Measurements from ENCODE around the gene IER5.

The IER5 gene

GRCh38 chr1:181126871-181127587 lies 38.5 kb downstream of the IER5 start:
- ATAC-seq: no peak
- TF ChIP-seq ESRRG (CRISPR knock-in tag; IDR thresholded peaks at IDR 0.05): no peak
- no peak for TF ChIP-seq TCF4 (CRISPR knock-in tag; IDR thresholded peaks at IDR 0.05; ENCODE audit: borderline replicate concordance)
- TF ChIP-seq, protein P1, sequence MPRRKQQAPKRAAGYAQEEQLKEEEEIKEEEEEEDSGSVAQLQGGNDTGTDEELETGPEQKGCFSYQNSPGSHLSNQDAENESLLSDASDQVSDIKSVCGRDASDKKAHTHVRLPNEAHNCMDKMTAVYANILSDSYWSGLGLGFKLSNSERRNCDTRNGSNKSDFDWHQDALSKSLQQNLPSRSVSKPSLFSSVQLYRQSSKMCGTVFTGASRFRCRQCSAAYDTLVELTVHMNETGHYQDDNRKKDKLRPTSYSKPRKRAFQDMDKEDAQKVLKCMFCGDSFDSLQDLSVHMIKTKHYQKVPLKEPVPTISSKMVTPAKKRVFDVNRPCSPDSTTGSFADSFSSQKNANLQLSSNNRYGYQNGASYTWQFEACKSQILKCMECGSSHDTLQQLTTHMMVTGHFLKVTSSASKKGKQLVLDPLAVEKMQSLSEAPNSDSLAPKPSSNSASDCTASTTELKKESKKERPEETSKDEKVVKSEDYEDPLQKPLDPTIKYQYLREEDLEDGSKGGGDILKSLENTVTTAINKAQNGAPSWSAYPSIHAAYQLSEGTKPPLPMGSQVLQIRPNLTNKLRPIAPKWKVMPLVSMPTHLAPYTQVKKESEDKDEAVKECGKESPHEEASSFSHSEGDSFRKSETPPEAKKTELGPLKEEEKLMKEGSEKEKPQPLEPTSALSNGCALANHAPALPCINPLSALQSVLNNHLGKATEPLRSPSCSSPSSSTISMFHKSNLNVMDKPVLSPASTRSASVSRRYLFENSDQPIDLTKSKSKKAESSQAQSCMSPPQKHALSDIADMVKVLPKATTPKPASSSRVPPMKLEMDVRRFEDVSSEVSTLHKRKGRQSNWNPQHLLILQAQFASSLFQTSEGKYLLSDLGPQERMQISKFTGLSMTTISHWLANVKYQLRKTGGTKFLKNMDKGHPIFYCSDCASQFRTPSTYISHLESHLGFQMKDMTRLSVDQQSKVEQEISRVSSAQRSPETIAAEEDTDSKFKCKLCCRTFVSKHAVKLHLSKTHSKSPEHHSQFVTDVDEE (CRISPR knock-in tag; IDR thresholded peaks at IDR 0.05): no peak
- TF ChIP-seq CSDC2 (CRISPR knock-in tag; IDR thresholded peaks at IDR 0.05): no peak
- TF ChIP-seq RARB (CRISPR knock-in tag; IDR thresholded peaks at IDR 0.05): no peak
- TF ChIP-seq OSR1 (CRISPR knock-in tag; IDR thresholded peaks at IDR 0.05): no peak
- TF ChIP-seq PPARA (CRISPR knock-in tag; IDR thresholded peaks at IDR 0.05; ENCODE audit: borderline replicate concordance): no peak

- no peak for TF ChIP-seq TCF4 (CRISPR knock-in tag; IDR thresholded peaks at IDR 0.05; ENCODE audit: borderline replicate concordance)
- TF ChIP-seq, protein P2, sequence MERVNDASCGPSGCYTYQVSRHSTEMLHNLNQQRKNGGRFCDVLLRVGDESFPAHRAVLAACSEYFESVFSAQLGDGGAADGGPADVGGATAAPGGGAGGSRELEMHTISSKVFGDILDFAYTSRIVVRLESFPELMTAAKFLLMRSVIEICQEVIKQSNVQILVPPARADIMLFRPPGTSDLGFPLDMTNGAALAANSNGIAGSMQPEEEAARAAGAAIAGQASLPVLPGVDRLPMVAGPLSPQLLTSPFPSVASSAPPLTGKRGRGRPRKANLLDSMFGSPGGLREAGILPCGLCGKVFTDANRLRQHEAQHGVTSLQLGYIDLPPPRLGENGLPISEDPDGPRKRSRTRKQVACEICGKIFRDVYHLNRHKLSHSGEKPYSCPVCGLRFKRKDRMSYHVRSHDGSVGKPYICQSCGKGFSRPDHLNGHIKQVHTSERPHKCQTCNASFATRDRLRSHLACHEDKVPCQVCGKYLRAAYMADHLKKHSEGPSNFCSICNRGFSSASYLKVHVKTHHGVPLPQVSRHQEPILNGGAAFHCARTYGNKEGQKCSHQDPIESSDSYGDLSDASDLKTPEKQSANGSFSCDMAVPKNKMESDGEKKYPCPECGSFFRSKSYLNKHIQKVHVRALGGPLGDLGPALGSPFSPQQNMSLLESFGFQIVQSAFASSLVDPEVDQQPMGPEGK (CRISPR knock-in tag; IDR thresholded peaks at IDR 0.05; ENCODE audit: borderline replicate concordance): no peak
- TF ChIP-seq ISL1 (CRISPR knock-in tag; IDR thresholded peaks at IDR 0.05): no peak
- no peak for TF ChIP-seq RARB (CRISPR knock-in tag; IDR thresholded peaks at IDR 0.05)
- TF ChIP-seq, protein P1 (CRISPR knock-in tag; IDR thresholded peaks at IDR 0.05): no peak
- TF ChIP-seq ZFP3 (CRISPR knock-in tag; IDR thresholded peaks at IDR 0.05): no peak
- no peak for TF ChIP-seq CSDC2 (CRISPR knock-in tag; IDR thresholded peaks at IDR 0.05)
- TF ChIP-seq ZNF8 (CRISPR knock-in tag; IDR thresholded peaks at IDR 0.05): no peak
- no peak for TF ChIP-seq GLIS3 (CRISPR knock-in tag; IDR thresholded peaks at IDR 0.05)
- ATAC-seq: no peak
Observed at GRCh38 chr1:181127898-181128453, 39.5 kb downstream of the IER5 start.

DNA sequence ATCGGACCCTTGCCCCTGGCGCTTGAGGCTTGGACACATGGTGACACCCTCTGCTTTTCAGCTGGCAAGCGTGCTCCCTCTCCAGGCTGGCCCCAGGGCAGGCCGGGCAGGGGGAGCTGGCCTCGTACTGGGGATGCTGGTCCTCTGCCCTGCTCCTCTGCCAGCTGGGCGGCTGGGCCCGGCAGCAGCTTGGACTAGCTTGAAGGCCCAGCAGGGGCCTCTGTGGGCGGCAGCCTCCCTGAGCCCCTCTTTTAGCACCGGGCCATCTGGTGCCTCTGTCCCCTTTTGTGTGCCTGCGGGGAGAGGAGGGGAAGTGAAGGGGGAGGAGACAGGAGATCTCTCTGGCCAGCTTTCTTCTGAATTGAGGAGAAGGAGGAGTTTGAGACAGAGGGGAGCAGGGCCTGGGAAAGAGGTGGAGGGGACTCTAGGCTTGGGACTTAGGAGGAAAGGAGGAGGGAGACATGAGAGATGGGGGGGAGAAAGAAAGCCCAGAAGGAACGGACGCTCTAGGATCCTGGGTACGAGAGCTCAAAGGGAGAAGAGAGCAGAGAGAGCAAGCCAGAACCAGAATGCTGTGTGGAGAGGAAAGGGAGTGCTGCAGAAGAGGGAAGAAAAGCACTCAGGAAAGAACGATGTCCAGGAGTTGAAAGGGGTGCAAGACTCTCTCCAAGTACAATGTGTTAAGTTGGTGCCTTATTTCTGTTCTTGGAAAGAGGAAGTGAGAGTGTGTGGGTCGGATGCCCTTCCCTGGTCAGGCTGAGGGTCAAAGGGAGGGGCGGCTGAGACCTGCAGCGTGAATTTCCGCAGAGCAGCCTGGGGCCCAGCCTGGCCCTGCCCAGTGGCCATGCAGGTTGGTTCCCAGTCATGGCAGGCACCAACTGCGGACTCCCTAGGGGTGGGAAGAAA lies 40.3 kb downstream of the IER5 start:
- TF ChIP-seq, protein P2 (CRISPR knock-in tag; IDR thresholded peaks at IDR 0.05; ENCODE audit: borderline replicate concordance): no peak
- no peak for TF ChIP-seq BACH2 (CRISPR knock-in tag; IDR thresholded peaks at IDR 0.05; ENCODE audit: borderline replicate concordance)
- peak; percentile 29 for ATAC-seq

Measured in SK-N-SH treated with all-trans-retinoic acid at 6 μM for 48 hours (cell line).